Upper lobe of right lung (tissue), 1 donor: Measurements from ENCODE around the gene TSPAN13. TPM values are rescaled to one million over a fixed set of nuclear protein-coding genes. Genes with fewer than 3 reads are reported as not detected.

Experiments
- ATAC-seq: fragments of 200-7000 bp; cut with Tn5 transposase; one replicate; pipeline ENCODE4 v1.9.1; 2020; ENCODE audit warnings: mild to moderate bottlenecking, moderate library complexity
- DNase-seq: peaks from one replicate; pipeline ENCODE4 v3.0.0-alpha.2; 2020
- H3K27ac ChIP-seq: fragments of 200-600 bp; one replicate; pipeline ENCODE4 v1.8.0; 2022
- H3K27me3 ChIP-seq: fragments of 200-600 bp; one replicate; pipeline ENCODE4 v1.8.0; 2022; ENCODE audit warnings: mild to moderate bottlenecking
- H3K36me3 ChIP-seq: fragments of 200-600 bp; one replicate; pipeline ENCODE4 v1.8.0; 2022
- H3K4me1 ChIP-seq: fragments of 200-600 bp; one replicate; pipeline ENCODE4 v1.8.0; 2022
- H3K4me3 ChIP-seq: fragments of 200-600 bp; one replicate; pipeline ENCODE4 v1.8.0; 2022; ENCODE audit warnings: mild to moderate bottlenecking
- H3K9me3 ChIP-seq: fragments of 200-600 bp; one replicate; pipeline ENCODE4 v1.8.0; 2022
- intact Hi-C: fragments of 100-400 bp; cut with DNase I; formaldehyde crosslinking; loops from one replicate; pipeline ENCODE4 v1.11.0; 2022
- total RNA-seq: library from RNA; stranded (reverse); fragmentation: NEBNext Ultra II Directional; extraction: Animal tissue kit (Norgen Biotek cat#: 25700); gene quantifications from one replicate; pipeline ENCODE4 v1.2.1, GENCODE V29; 2021
- TF ChIP-seq, protein P1 (sequence below): fragments of 200-600 bp; IDR thresholded peaks from one replicate; pipeline ENCODE4 v1.8.0; 2022; ENCODE audit warnings: antibody characterized with exemption
- donor health status: DM: no; HTN: yes; CAD: no; lungs with severe emphysema.

Gene TSPAN13
- total RNA-seq, 1 donor from 2014 or later = 185 TPM

DNA sequence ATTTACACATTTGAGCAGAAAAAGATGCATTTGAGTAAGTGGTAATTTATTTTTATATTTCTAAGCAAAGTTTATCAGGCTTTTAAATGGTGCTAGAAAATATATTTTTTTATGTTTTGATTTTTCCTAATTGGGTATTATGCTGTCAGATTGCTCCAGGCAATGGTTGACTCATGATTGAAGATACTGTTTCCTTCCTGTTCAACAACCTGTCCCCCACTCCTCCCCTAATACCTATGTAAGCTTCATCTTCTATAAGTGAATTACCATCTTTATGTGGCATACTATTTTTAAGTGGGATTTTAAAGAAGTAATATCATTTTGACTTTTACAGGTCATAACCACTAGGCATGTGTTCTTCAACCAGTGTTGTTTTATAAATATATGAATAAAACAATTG, 21.4 kb downstream of the TSPAN13 start:
- intact Hi-C loops = no loop called here
- TF ChIP-seq, protein P1, sequence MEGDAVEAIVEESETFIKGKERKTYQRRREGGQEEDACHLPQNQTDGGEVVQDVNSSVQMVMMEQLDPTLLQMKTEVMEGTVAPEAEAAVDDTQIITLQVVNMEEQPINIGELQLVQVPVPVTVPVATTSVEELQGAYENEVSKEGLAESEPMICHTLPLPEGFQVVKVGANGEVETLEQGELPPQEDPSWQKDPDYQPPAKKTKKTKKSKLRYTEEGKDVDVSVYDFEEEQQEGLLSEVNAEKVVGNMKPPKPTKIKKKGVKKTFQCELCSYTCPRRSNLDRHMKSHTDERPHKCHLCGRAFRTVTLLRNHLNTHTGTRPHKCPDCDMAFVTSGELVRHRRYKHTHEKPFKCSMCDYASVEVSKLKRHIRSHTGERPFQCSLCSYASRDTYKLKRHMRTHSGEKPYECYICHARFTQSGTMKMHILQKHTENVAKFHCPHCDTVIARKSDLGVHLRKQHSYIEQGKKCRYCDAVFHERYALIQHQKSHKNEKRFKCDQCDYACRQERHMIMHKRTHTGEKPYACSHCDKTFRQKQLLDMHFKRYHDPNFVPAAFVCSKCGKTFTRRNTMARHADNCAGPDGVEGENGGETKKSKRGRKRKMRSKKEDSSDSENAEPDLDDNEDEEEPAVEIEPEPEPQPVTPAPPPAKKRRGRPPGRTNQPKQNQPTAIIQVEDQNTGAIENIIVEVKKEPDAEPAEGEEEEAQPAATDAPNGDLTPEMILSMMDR = no peak
- H3K27ac ChIP-seq = no peak overlapping the region
- H3K4me3 ChIP-seq = no peak overlapping the region
- H3K4me1 ChIP-seq = no peaks in the 10 kb centered on the region
- DNase-seq (no peak), ATAC-seq (no peak)
- H3K27me3 ChIP-seq = no peaks in the 10 kb centered on the region
- no peaks in the 10 kb centered on the region for H3K36me3 ChIP-seq
- no peaks in the 10 kb centered on the region for H3K9me3 ChIP-seq

DNA sequence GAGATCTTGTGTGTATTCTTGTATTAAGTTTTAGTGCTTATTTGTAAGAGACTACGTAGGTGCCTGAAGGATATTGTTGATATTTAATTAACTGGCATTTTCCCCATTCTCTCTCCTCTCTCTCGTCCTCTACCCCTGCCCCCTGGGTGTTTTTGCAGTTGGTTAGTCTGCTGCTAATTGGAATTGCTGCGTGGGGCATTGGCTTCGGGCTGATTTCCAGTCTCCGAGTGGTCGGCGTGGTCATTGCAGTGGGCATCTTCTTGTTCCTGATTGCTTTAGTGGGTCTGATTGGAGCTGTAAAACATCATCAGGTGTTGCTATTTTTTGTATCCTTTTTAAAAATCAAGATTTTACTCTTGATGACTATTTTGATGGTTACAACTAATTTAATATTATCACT, 22.5 kb downstream of the TSPAN13 start:
- DNase-seq = no peak
- no peak overlapping the region for H3K27ac ChIP-seq
- TF ChIP-seq, protein P1 = no peak

DNA sequence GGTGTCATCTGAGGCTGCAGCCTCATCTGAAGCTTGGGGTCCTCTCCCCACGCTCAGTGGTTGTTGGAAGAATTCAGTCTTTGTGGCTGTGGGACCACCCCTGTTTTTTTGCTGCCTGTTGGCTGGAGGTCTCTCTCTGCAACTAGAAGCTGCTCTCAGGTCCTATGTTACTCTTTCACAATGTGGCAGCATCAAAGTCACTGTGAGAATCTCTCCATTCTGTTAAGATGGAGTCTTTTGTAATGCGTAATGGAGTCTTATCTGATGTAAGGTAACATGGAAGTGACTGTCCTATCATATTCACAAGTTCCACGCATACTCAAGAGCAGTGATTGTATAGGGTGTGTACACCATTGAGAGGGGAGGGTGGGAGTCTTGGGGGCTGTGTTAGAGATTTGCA, 24.9 kb downstream of the TSPAN13 start:
- TF ChIP-seq, protein P1 = no peak
- Histone ChIP-seq H3K27me3 (no peaks in the 10 kb centered on the region), H3K36me3 (no peaks in the 10 kb centered on the region), H3K27ac (no peak overlapping the region), H3K4me1 (no peaks in the 10 kb centered on the region), H3K9me3 (no peaks in the 10 kb centered on the region), H3K4me3 (no peak overlapping the region)
- DNase-seq (no peak), ATAC-seq (no peak)
- intact Hi-C loops = no loop called here

More for the DNA sequence above, 22.5 kb downstream of the TSPAN13 start:
- H3K27me3 ChIP-seq = no peaks in the 10 kb centered on the region
- H3K9me3 ChIP-seq = no peaks in the 10 kb centered on the region
- no peak overlapping the region for H3K4me3 ChIP-seq
- ATAC-seq = no peak
- intact Hi-C loops = no loop called here
- no peaks in the 10 kb centered on the region for H3K4me1 ChIP-seq
- H3K36me3 ChIP-seq = no peaks in the 10 kb centered on the region

DNA sequence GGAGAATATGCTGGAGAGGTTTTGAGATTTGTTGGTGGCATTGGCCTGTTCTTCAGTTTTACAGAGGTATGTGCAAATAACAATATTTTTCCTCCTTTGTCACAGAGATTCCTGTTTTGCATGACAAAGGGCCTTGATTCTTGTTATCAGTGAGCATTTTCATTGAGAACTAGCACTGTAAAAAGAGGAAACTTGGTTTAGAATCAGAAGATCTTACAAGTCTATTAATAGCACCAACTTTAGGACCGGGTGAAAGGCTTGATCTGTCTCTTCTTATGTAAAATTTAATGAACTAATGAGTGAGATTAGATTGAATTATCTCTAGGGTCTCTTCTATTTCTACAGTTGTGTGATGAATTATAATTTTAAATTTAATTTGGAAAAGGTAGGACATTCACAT, 25.5 kb downstream of the TSPAN13 start:
- ATAC-seq = no peak
- DNase-seq = no peak
- Histone ChIP-seq H3K27me3 (no peaks in the 10 kb centered on the region), H3K36me3 (no peaks in the 10 kb centered on the region), H3K9me3 (no peaks in the 10 kb centered on the region), H3K4me3 (no peak overlapping the region), H3K27ac (no peak overlapping the region), H3K4me1 (no peaks in the 10 kb centered on the region)
- TF ChIP-seq, protein P1 = no peak
- intact Hi-C loops = no loop called here

DNA sequence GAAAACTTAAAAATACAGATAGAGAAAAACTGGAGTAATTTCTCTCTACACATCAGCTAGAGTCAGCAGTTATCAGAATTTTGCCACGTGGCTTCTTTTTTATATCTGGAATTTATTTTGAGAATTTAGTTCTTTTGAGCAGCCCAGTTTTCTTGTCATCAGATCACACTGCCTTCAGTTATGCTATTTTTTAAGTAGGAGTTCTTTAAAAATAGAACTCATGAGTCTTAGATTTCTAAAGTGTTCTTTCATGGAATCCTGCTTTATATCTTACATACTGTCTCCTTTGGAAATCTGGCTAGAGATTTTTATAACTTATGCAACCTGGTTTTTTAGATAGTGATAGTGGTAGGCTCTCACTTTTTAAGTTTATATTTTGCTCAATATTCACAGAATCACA, 27.0 kb downstream of the TSPAN13 start:
- TF ChIP-seq, protein P1 = no peak
- no peaks in the 10 kb centered on the region for H3K36me3 ChIP-seq
- intact Hi-C loops = no loop called here
- no peak overlapping the region for H3K27ac ChIP-seq
- no peaks in the 10 kb centered on the region for H3K9me3 ChIP-seq
- no peaks in the 10 kb centered on the region for H3K4me1 ChIP-seq
- no peak for DNase-seq
- no peak for ATAC-seq
- H3K27me3 ChIP-seq = no peaks in the 10 kb centered on the region
- no peak overlapping the region for H3K4me3 ChIP-seq

DNA sequence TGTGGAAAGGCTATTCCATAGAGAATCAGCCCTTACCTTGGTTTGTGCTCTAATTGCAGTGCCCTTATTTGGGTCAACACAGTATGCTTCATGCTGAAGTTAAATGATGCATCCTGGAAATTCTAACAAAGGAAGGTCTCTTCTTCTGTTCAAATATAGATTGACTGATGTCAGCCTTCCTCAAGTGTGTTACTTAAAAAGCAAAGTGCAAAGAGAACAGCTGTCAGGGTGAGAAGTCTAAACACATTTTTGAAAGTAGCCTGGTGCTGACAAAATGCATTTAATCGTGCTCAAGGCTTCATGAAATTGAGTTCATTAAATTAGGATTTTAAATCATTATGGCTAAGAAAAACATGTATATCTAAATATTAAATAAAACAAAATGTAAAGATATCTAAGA, 31.8 kb downstream of the TSPAN13 start:
- Histone ChIP-seq H3K4me1 (no peaks in the 10 kb centered on the region), H3K4me3 (no peak overlapping the region), H3K27ac (no peak overlapping the region), H3K36me3 (no peaks in the 10 kb centered on the region), H3K9me3 (no peaks in the 10 kb centered on the region), H3K27me3 (no peaks in the 10 kb centered on the region)
- intact Hi-C loops = no loop called here
- ATAC-seq = no peak
- TF ChIP-seq, protein P1 = no peak
- no peak for DNase-seq
